Stimulated activated CD8-positive, alpha-beta memory T cell treated with anti-CD3 and anti-CD28 coated beads, Interleukin-15, amount 100 ng/mL, for 4 hours (primary cell): ENCODE results near the gene HDAC4.

Experiments used
- DNase-seq, 2 donors: peaks; one replicate each; pipeline ENCODE4 v3.0.0-alpha.2; 2020; ENCODE audit warnings: low read depth in 2 of 2

HDAC4 gene

DNA sequence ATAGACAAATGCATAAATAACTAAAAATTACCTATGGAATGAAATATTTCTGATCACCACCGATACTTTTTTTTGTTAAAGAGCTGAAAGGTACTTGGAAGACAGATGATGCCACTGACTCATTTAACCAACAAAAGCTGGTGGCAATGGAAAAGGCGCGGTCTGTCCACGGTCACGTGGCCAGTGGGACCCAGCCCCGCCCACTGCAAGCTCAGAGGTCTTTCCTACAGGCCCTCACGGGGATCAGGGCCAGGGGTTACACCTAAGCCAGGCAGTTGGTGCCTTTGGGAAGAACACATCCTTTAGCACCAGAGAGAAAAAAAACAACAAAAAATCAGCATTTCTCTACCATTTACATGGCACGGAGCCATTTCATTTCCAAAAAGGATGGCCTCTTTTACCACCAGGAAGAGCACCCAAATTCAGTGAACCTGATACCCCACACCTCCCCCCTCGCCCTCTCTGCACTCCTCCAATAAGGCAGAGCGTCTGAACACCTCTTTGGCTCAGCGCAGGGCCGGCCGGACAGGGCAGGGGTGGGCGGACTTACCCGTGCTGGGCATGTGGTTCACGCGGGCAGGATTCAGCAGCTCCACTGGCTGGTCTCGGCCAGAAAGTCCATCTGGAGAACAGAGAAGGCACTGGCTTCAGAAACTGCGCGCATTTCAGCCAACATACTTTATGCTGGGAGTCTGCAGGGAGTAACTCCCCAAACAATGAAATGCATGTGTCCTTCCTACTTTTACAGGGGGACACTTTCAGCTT, 164.6 kb downstream of the HDAC4 start:
- DNase-seq = no peak

DNA sequence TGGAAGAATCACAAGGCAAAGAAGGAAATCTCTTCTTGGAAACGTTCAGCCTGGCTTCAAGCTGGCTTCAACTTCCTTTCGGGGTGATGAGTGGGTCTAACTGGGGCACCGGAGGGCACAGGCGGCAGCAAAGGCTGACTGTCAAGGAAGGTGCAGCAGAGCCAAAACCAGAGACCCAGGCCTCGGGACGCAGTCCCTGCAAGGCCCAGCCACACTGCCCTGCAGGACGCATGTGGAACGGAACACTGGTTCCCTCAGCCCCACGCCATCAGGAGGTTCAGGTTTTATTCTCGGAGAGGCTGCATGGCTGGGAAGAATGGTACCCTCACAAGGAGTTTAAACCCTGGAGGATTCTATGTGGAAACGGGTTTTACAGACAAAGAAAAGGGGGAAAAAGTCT, 165.5 kb downstream of the HDAC4 start:
- DNase-seq = no peak

DNA sequence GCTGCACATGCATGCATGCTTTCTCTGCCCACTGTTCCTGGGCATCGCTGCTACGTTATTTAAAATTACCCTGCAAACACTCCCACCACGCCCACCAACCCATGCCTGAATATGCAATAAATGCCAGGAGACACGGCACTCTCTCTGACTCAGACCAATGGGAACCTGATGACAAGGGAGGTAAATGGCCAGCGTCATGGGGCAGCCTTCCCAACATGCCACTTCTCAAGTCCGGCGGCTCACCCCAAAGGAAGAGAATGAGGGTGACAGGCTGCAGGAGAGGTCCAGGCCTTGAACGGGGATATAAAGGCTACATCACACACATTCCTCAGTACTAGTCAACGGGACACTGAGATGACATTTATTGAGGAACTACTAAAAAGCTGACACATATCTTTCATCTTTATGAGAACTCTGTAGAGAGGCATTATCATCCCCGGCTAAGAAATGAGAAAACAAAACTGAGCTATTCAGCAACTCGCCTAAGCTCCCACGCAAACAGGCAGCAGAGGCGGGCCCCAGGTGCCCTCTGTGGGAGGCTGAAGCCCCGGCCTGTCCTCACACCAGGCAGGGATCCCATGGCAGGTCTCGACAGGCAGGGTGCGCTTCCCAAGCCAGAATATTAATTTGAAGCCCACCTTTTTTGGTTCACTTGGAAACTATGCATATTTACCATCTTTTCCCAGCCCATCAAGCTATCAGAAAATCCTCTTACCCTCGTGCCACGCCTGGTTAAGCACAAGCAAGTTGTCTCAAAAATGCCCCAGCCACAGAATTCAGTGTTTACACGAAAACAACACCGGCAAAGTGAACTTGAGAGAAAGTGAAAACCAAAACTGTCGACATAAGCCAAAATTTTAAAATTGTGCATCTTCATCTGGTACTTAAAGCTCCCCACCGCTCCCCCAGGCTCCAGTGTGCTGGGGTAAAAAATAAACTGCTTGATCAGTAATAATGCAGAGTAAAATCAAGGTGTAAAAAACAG, 166.3 kb downstream of the HDAC4 start:
- no peak for DNase-seq

DNA sequence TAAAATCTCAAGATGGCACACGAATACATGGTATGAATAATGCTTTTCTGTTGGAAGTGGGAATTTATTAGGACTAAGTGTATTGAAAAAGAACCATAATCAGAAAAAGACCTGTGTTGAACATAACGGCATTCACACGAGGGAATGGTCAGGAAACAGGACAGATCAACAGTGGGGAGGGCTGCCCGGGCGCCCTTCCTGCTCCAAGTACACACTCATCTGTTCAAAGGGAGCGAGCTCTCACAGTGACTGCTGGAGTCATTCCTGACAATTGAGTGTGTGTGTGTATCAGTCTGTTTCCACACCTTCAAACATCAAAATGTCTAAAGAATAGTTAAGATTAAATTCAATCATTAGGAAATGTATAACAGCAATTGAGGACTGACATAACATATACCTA, 167.2 kb downstream of the HDAC4 start:
- no peak for DNase-seq

DNA sequence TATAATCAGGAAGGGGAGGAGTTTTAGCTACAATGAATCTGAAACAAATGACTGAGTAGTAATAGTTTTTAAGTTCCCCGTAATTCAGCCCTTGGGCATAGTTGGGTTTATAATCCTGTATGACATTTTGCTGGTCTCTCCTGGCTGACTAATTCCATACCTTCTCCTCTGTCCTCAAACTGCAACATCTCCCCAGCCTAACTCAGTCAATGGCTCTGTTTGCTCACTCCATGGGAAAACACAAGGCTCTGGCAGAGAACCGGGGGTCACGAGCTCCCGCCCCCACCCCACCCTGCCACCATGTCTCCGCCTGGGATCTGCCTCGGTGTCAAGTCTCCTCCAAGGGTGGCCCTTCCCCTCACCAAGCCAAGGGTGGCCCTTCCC, 168.6 kb downstream of the HDAC4 start:
- no peak for DNase-seq

DNA sequence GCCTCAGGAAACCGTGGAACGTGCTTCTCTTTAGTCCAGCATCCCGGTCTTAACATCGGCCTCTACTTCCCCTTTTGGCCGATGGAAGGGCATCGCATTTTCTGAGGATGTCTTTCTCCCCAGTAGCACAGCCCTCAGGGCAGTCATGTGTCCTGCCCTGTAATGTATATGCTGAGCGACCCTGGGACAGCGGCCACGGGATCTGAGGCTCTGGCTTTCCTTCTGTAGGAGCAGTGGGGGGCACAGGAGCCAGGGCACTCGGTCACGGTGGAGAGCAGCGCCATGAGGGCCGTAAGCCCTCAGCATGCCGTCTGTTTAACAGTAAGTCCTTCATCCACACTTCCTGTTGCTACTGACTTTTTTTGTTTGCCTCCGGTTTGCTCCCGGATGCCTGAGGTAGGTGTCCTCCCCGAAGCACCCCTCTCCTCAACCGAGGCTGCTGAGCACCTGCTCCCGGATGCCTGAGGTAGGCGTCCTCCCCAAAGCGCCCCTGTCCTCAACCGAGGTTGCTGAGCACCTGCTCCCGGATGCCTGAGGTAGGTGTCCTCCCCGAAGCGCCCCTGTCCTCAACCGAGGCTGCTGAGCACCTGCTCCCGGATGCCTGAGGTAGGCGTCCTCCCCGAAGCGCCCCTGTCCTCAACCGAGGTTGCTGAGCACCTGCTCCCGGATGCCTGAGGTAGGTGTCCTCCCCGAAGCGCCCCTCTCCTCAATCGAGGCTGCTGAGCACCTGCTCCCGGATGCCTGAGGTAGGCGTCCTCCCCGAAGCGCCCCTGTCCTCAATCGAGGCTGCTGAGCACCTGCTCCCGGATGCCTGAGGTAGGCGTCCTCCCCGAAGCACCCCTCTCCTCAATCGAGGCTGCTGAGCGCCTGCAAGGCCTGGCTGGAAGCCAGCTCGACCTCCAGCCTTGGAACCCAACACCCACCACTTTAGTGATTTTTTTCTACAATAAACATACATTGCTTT, 169.3 kb downstream of the HDAC4 start:
- no peak for DNase-seq

DNA sequence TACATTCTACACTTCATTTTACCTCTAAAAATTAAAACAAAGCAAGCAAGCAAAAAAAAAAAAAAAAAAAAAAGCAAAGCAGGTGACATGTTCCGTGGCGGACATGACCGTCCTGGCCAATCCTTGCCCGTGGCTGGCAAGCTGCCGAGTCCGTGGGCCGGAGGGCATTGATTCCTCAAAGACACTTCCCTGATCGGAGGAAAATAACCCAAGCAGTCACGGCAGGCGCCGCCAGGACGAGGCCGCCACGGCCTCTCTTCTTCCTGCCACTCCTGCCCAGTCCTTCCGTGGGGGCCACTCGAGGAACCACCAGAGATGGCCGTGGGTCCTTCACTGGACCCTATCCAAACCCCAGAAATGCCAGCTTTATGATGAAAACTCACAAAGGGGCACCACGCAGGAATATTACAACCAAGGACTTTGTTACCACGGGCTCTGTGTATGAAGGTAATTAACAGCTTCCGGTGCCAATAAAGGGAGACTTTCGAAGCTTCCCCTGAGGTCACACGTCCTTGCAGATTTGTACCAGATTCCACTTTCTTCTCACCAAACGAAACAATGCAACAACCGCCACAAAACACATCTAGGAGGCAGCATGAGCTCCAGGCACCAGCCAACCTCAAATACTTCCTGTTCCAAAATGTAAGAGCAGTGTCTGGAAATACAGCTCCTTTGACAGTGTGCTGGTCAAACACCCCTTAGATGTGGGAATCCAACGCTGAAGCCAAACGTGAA, 170.3 kb downstream of the HDAC4 start:
- no peak for DNase-seq

DNA sequence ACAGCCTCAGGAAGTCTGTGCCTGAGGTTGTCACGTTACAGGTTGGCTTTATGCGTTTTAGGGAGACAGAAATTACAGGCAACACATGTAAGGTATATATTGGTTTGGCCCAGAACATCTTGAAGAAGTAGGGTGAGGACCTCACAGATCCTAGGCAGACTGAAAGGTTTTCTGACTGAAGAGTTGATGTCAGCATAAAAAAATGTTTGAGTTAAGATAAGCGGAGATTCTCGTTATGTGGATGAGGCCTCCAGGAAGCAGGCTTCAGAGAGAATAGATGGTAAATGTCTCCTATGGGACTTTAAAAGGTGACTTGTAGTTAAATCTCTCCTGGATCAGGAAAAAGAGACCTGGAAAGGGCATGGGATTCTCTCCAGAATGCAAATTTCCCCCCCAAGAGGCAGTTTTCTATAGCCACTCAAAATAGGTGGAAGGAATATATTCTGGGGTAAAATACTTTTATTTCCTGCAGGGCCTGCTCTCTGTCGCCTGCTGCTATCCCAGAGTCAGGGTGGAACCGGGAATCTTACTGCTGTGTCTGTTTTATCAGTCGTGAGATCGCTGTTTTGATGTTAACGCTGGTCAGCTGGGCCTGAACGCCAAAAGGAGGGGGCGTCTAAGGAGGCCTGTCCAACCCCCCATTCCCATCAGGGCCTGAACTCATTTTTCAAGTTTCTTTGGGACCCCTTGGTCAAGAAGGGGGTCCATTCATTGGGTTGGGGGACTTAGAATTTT, 171.1 kb downstream of the HDAC4 start:
- no peak for DNase-seq

DNA sequence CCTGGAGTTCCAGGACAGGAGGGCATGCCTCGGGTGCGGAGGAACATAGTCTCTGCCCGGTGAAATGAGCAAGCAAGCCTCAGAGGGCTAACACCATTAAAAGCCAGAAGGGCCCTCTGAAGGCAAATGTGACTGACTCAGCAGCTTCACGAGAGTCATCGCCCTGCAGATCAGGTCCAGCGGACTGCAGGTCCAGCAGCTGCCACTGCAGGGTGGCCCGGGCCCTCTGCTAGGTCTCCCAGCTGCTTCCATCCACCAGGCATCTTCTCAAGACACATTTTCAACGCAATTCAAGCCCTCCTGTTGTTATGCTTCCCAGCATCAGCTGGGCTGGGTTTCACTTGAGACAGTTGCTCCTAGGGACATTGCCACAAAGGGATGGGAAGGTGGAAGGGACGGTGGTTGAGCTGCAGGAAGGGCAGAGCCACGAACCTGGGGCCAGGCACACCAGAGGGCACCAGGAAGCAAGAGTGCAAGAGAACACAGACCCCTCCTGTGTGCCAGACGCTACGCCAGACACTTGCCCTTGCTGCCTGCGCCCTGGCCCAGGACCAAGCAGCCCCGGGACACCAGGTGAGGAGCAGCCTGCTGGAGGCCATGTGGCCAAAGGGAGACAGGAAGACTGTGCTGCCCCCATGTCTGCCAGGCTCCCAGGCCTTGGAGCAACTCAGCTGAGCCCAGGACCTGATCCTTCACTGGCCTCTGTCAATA, 173.0 kb downstream of the HDAC4 start:
- DNase-seq = no peak

DNA sequence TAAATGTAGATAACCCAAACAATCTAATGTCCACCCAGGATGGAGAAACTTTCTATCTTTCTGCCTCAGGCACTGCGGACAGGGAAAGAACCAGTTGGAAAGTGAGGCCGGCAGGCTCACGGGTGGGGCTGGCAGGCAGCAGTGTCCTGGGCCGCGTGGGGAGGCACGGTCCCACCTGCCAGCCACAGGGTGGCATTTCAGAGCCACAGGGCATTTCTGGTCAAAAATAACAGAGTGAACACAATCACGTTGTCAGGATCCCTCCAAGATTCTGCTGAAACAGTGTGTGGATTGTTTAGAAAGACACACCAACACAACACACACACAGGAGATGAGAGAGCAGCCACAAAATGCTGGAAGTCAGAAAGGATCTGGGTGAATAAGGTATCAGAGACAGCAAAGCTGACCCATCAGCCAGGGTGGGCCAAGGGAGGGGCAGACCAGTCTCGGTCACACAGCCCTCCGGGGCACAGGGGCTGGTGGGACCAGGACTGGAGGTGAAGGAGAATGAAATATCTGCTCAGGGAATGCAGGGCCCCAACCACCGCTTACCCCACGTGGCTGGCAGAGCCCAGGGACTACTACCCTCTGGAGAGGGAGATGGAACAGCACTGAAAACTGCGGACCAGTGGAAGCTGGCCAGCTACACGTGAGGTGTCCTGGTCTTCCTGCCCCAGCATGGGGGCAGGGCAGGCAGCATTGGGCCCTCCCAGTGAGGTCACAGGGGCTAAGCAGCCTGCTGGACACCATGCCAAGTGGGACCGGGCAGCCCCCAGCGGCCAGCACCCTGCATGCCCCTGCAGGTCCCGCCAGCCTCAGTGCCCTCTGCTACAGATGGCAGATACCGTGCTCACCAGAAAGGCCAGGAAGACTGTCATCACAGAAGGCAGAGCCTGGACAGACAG, 173.9 kb downstream of the HDAC4 start:
- no peak for DNase-seq

DNA sequence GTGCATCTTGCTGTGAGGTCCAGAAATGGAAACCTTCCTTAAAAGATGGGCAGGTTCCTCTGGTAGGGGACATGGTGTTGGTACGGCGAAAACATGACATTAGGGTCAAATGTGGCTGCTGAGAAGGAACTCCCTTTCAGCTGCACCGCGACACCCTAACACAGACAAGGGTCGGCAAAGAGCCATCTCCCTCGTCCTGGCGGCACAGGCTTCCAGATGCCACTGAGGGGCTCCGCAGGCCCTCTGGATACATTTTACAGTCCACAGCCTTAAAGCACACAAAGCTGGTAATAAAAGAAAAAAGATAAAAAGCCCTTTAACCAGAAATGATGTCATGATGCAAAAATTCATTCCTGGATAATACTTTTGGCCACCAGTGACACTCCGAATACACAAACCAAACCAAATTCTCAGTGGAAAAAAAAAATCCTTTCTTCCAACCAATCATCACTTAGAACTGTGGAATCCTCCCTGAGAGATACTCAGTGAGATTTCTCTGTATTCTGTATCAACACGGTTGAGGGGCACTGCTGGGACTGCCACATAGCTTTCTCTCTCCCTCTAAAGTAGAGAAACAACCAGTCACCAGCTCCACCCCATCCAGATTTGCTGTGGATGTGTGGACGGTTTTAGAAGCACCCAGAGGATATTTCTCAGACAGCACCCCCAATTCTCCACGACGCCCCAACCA, 174.8 kb downstream of the HDAC4 start:
- no peak for DNase-seq

DNA sequence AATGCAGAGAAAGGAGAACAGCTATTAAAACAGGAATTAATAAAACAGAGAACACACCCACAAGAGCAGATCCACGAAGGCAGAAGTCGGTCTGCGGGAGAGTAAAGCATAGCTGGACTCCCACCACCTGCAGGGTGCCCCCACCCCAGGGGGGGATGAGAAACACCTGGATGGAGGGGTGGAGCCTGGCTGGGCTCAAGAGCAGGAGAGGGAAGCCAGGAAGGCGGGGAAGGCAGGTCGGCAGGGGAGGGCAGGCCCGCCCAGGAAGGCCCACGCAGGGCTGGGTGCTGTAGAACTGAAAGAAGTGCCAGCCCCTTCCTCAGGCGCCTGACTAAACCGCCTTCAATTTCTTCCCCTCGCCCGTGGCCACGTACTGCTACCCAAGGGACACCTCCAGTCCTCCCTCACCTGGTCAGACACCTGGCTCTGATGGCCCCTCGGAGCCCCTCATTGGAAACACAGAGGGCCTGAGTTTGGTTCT, 175.4 kb downstream of the HDAC4 start:
- DNase-seq = no peak

DNA sequence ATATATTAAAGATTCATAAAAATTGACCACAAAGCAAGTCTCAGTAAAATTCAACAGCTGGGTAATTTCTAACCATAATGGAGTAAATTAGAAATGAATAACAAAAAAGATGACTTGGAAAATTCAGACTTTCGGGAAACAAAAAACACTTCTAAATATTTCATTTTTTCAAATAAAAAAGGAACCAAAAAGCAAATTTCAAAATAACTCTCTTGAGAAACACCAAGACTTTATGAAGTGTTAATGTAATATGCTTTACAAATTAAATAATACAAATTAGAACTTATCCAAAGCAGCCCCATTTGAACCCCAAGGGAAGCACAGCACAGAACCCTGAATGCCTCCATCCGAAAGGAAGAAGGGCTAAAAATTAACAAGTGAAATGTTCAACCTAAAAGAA, 175.9 kb downstream of the HDAC4 start:
- DNase-seq = no peak

DNA sequence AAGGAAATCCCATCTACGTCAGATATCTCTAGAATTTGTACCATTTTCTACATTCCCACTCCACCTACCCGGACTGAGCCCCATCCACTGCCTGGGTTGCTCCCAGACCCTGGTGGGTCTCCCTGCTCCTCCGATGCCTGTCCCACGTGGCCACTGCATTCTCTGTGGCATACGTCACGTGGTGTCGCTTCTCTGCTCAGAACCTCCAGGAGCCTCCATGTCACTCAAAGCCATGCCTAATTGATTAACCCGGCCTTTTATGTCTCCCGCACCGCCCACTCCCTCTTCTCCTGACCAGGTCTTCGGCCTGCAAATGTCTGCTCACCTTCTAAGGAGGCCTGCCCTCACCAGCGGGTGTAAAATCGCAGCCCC, 176.6 kb downstream of the HDAC4 start:
- no peak for DNase-seq

DNA sequence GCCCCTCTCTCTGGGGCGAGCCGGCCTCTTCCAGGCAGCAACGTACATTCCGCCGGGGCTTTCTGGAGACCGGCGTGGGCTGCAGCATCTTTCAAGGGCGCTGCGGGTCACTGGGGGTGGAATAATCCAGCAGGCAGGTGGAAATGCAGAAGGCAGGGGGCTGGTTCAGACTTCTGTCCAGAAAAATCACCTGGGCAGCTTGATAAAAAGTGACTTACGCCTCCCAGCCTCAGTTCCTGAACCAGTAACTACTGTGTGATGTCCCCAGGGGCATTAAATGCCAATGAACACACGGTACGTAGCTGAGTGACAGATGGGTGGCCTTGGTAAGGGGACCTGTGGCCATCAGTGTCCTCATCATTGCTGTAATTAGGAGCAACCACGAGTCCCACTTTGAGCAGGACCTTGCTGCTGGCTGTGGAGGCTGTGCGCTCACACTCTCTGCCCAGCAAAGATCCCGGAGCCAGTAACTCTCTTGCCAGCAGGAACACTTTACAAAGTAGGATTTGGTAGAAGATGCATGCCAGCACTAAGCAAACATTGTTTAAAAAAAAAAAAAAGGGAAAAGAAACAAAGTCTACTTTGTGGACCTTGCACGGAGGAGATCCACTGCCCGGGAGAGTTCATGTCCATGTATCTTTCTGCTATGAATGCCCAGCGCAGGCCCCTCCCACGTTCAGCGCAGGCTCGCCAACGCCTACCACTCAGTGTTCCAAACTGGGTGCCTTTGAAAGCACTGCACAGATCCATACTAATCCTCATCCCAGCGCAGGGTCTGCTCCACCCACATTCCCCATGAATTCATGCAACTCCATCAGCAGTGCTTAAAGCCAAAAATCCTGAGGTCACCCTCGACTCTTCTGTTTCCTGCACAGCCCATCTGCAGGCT, 177.3 kb downstream of the HDAC4 start:
- no peak for DNase-seq

DNA sequence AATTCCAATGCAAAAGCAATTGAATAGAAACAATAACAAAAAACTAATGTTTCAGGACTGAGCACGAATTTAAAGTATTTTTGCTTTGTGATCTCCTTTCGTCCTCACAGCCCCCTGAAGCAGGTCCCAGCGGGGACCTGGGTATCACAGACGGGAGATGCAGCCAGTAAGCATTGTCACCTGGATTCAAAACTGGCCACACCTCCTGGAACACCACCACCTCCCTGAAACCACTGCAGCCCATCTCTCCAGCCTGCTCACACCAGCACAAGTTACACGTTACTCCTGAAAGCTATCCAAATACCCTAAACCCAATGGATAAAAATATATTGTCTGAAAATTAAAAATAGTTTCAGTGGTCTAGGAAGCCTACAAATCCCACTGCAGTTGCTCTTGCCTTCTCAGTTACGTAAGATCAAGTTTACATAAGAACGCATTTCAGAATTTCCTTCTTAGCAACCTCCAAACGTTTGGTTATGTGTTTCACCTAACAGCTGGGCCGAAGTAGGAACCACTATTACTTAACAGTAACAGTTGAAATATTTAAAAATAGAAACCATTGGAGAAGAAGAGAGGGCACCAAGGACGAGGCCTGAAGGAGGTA, 178.0 kb downstream of the HDAC4 start:
- DNase-seq = no peak

DNA sequence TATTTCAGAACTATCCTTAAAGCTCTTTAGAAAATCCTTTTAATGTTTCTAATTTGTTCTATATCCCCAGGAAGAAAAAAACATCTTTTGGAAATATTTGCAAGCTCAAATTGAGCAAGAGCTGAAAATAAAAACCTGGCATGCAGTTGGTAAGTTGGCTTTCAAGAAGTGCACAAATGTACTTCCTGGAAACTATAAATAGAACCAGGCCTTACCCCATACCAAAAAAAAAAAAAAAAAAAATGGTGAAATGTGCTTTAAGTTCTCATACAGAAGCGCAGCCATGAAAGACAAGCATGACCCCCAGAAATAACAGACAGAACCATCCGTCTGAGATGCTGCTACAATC, 178.5 kb downstream of the HDAC4 start:
- no peak for DNase-seq
